ENCODE measurements around the gene USF2. TPM values are rescaled to one million over a fixed set of nuclear protein-coding genes. Genes with fewer than 3 reads are reported as not detected.
A peak's percentile ranks its signal among the peaks of the same experiment; 100 is the strongest.

USF2 gene
- polyA plus RNA-seq, 2 of the 4 experiments (the other 2 are of a cell fraction): 118 to 141 TPM

DNA sequence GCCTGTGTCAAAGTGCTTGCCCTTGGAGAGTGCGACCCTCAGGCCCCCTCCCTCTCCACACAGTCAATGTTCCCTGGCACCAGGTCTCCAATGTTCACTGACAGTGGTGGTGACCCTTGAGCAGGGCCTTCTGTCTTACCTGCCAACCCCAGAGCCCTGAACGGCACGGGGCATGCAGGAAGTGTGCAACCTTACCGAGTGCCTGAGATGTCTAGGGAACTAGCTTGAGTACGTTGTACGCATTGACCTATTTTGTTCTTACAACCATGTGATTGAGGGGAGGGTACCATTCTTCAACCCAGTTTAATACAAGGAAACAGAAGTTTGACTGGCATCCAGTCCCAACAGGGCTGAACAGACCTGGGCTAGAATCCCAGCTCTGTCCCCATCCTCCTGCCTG is 36.4 kb downstream of the USF2 start:
- H3K4me3 ChIP-seq: no peak overlapping the region
- TF ChIP-seq RAD21 (conservative IDR thresholded peaks at IDR 0.05 in 1 of 2, IDR thresholded peaks at IDR 0.05 in 1 of 2) (no peak), CBX2 (IDR thresholded peaks at IDR 0.05; ENCODE audit: borderline replicate concordance, low read depth) (no peak), KDM5A (IDR thresholded peaks at IDR 0.05) (no peak), CEBPB (IDR thresholded peaks at IDR 0.05) (no peak)
- TF ChIP-seq, protein P1, sequence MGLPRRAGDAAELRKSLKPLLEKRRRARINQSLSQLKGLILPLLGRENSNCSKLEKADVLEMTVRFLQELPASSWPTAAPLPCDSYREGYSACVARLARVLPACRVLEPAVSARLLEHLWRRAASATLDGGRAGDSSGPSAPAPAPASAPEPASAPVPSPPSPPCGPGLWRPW (IDR thresholded peaks at IDR 0.05): no peak
- ATAC-seq: no peak
- POLR2A ChIA-PET: no interaction called here
- WGBS (ENCODE audit: missing lambda C conversion rate): 77% methylated on average over 6 of the region's 6 CpGs
- no peak overlapping the region for H3K27ac ChIP-seq
- no peaks in the 10 kb centered on the region for H3K9me3 ChIP-seq
- peak; percentile 13 for FAIRE-seq
- no peak for DNase-seq (ENCODE audit: low read depth in 1 of 2, low spot score in 1 of 2)
- H3K4me2 ChIP-seq: no peak overlapping the region
- CTCF ChIA-PET: interaction anchor here (0.7 to 2.6 kb wide), 8 partner anchors 8 to 190 kb away, joined by 3 to 9 read pairs (median 6); partner anchors contain the start of gene USF2
- H3K4me1 ChIP-seq: 0 out of 3 replicates have a peak, but pooled peaks cover 2% of the 10 kb centered on the region

DNA sequence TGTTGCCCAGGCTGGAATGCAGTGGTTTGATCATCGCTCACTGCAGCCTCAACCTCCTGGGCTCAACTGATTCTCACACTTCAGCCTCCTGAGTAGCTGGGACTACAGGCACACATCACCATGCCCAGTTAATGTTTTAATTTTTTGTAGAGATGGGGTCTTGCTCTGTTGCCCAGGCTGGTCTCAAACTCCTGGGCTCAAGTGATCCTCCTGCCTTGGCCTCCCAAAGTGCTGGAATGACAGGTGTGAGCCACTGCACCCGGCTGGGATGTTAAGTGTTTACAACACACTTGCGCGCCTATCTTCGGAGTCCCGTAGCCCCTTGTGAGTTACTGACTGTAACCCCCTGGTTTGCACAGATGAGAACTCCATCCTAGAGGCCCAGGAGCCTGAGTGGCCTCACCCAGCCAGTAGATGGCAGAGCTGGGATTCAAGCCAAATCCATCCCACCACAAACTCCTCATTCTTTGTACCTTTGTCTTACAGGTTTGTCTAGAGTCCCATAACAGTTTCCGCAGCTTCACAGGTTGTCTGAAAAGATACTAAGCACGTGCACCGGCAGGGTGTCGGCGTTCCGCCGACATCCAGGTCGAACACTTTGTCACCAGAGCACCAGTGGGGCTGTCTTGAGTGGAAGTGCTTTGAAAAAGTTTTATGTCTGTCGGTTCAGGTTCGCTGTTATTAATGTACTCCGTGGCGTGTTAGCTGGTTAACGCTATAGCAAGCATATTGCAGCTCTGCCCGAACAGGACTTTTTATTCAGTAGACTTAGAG is 37.9 kb downstream of the USF2 start:
- peak; percentile 40 to 67; a peak in 4 of 6 replicates for ATAC-seq
- H3K4me3 ChIP-seq: no peak overlapping the region
- peak in 1 of 2 experiments; percentile 75 for DNase-seq (ENCODE audit: low read depth in 1 of 2, low spot score in 1 of 2)
- H3K27ac ChIP-seq: no peak overlapping the region
- H3K4me1 ChIP-seq: 0 out of 3 replicates have a peak, but pooled peaks cover 2% of the 10 kb centered on the region
- ChIA-PET POLR2A (no interaction called here), CTCF (interaction anchor here (0.7 to 2.6 kb wide), 10 partner anchors 9 to 250 kb away, joined by 3 to 9 read pairs (median 5); no protein-coding TSS in a partner anchor)
- H3K4me2 ChIP-seq: no peak overlapping the region
- FAIRE-seq: peak; percentile 59
- 80% methylated on average over 20 of the region's 20 CpGs for WGBS (ENCODE audit: missing lambda C conversion rate)
- H3K9me3 ChIP-seq: no peaks in the 10 kb centered on the region
- TF ChIP-seq, protein P2, sequence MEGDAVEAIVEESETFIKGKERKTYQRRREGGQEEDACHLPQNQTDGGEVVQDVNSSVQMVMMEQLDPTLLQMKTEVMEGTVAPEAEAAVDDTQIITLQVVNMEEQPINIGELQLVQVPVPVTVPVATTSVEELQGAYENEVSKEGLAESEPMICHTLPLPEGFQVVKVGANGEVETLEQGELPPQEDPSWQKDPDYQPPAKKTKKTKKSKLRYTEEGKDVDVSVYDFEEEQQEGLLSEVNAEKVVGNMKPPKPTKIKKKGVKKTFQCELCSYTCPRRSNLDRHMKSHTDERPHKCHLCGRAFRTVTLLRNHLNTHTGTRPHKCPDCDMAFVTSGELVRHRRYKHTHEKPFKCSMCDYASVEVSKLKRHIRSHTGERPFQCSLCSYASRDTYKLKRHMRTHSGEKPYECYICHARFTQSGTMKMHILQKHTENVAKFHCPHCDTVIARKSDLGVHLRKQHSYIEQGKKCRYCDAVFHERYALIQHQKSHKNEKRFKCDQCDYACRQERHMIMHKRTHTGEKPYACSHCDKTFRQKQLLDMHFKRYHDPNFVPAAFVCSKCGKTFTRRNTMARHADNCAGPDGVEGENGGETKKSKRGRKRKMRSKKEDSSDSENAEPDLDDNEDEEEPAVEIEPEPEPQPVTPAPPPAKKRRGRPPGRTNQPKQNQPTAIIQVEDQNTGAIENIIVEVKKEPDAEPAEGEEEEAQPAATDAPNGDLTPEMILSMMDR (IDR thresholded peaks at IDR 0.05): peak; percentile 33; the same call in 2 of the 3 replicates
- TF ChIP-seq MYC (IDR thresholded peaks at IDR 0.05; ENCODE audit: borderline replicate concordance, low read length) (no peak), SMC3 (IDR thresholded peaks at IDR 0.05) (peak; percentile 13; the same call in 1 of the 3 replicates), ZNF302 (CRISPR knock-in tag; IDR thresholded peaks at IDR 0.05) (no peak), RAD21 (conservative IDR thresholded peaks at IDR 0.05 in 1 of 2, IDR thresholded peaks at IDR 0.05 in 1 of 2) (0 out of 5 replicates have a peak, but pooled peaks of 1 of the 2 experiments have one; percentile 16), KDM1A (IDR thresholded peaks at IDR 0.05; ENCODE audit: low read depth) (no peak)

DNA sequence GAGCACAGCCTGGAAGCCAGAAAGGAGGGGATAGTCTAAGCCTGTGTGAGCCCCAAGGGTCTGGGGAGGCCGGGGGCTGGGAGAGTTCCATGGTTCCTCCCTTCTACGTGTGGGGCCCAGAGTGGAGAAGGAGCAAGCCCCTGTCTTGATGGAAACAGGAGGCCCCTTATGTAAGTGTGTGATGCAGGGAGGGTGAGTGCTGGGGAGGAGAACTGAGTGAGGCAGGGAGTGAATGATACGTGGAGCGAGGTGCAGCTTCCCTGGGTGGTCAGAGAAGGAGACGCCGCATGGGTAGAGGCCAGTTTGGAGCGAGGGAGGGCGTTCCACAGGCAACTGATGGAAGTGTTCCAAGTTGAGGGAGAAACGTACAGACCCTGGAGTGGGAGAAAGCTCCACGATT is 39.2 kb downstream of the USF2 start:
- POLR2A ChIA-PET: no interaction called here
- ATAC-seq (no peak), DNase-seq (ENCODE audit: low read depth in 1 of 2, low spot score in 1 of 2) (no peak), FAIRE-seq (no peak)
- Histone ChIP-seq H3K4me2 (no peak overlapping the region), H3K27ac (no peak overlapping the region), H3K4me3 (no peak overlapping the region), H3K4me1 (0 out of 3 replicates have a peak, but pooled peaks cover 2% of the 10 kb centered on the region), H3K9me3 (no peaks in the 10 kb centered on the region)
- WGBS (ENCODE audit: missing lambda C conversion rate): 68% methylated on average over 10 of the region's 10 CpGs
- TF ChIP-seq RAD21 (conservative IDR thresholded peaks at IDR 0.05 in 1 of 2, IDR thresholded peaks at IDR 0.05 in 1 of 2): no peak
- TF ChIP-seq GATA3 (IDR thresholded peaks at IDR 0.05; ENCODE audit: borderline replicate concordance): no peak
- no peak for TF ChIP-seq ZSCAN20 (CRISPR knock-in tag; IDR thresholded peaks at IDR 0.05)
- TF ChIP-seq, protein P3, sequence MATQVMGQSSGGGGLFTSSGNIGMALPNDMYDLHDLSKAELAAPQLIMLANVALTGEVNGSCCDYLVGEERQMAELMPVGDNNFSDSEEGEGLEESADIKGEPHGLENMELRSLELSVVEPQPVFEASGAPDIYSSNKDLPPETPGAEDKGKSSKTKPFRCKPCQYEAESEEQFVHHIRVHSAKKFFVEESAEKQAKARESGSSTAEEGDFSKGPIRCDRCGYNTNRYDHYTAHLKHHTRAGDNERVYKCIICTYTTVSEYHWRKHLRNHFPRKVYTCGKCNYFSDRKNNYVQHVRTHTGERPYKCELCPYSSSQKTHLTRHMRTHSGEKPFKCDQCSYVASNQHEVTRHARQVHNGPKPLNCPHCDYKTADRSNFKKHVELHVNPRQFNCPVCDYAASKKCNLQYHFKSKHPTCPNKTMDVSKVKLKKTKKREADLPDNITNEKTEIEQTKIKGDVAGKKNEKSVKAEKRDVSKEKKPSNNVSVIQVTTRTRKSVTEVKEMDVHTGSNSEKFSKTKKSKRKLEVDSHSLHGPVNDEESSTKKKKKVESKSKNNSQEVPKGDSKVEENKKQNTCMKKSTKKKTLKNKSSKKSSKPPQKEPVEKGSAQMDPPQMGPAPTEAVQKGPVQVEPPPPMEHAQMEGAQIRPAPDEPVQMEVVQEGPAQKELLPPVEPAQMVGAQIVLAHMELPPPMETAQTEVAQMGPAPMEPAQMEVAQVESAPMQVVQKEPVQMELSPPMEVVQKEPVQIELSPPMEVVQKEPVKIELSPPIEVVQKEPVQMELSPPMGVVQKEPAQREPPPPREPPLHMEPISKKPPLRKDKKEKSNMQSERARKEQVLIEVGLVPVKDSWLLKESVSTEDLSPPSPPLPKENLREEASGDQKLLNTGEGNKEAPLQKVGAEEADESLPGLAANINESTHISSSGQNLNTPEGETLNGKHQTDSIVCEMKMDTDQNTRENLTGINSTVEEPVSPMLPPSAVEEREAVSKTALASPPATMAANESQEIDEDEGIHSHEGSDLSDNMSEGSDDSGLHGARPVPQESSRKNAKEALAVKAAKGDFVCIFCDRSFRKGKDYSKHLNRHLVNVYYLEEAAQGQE (IDR thresholded peaks at IDR 0.05): no peak
- TF ChIP-seq, protein P1 (IDR thresholded peaks at IDR 0.05): no peak
- TF ChIP-seq, protein P4, sequence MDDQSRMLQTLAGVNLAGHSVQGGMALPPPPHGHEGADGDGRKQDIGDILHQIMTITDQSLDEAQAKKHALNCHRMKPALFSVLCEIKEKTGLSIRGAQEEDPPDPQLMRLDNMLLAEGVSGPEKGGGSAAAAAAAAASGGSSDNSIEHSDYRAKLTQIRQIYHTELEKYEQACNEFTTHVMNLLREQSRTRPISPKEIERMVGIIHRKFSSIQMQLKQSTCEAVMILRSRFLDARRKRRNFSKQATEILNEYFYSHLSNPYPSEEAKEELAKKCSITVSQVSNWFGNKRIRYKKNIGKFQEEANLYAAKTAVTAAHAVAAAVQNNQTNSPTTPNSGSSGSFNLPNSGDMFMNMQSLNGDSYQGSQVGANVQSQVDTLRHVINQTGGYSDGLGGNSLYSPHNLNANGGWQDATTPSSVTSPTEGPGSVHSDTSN (IDR thresholded peaks at IDR 0.05): no peak
- TF ChIP-seq JUN (IDR thresholded peaks at IDR 0.05): no peak
- TF ChIP-seq RNF2 (IDR thresholded peaks at IDR 0.05; ENCODE audit: borderline replicate concordance, low read depth): no peak
- TF ChIP-seq EHF (CRISPR knock-in tag; IDR thresholded peaks at IDR 0.05): no peak
- no peak for TF ChIP-seq ZFP36 (IDR thresholded peaks at IDR 0.05; ENCODE audit: borderline replicate concordance, partially characterized antibody)
- no peak for TF ChIP-seq POLR2AphosphoS2 (conservative IDR thresholded peaks at IDR 0.05; ENCODE audit: low read length)
- no peak for TF ChIP-seq KDM1A (IDR thresholded peaks at IDR 0.05; ENCODE audit: low read depth)
- TF ChIP-seq CEBPB (IDR thresholded peaks at IDR 0.05): no peak
- no peak for TF ChIP-seq CHD4 (IDR thresholded peaks at IDR 0.05; ENCODE audit: borderline replicate concordance)
- TF ChIP-seq HEYL (CRISPR knock-in tag; IDR thresholded peaks at IDR 0.05): no peak
- no peak for TF ChIP-seq BHLHE40 (IDR thresholded peaks at IDR 0.05; ENCODE audit: low read depth, low read length)
- CTCF ChIA-PET: interaction anchor here (1.7 to 4.1 kb wide), 5 partner anchors 8 to 203 kb away, joined by 3 to 19 read pairs (median 6); no protein-coding TSS in a partner anchor

Data from A549 (cell line).